ENCODE data around the gene CYP4F2.
"Not testable (repeated sequence)": the region's sequence is repeated elsewhere in the genome, so short reads cannot be mapped to it uniquely, and the experiment has no call there.

CYP4F2 gene

GRCh38 chr19:15897738-15898276, at the start of gene CYP4F2:
Gene CYP4F2 (minus strand): TSS chr19:15898074. CDS start chr19:15897611, 463 bp downstream.
- DNase-seq (ENCODE audit: low spot score), result no peak

DNA sequence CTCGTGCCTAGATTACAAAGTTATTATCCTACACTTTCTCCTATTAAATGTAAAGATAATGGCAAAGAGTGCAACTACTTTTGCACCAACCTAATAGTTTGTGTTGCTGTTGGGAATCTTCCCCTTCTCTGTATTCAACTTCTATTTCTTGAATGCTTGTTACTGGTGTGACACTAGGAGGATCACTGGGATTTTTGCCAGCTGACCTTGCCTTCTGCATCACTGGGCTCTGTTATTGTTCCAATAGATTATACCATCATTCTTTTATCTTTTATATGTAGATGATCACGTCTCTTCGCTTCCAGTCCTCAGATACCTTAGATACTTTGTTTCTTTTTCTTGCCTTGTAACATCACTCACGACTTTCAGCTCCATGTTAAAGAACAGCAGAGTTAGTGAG, 47.4 kb upstream of the CYP4F2 start:
- no peak for DNase-seq (ENCODE audit: low spot score)

- DNase-seq (ENCODE audit: low spot score), result no peak
These were observed 46.5 kb upstream of the CYP4F2 start for GRCh38 chr19:15944401-15944800.

DNA sequence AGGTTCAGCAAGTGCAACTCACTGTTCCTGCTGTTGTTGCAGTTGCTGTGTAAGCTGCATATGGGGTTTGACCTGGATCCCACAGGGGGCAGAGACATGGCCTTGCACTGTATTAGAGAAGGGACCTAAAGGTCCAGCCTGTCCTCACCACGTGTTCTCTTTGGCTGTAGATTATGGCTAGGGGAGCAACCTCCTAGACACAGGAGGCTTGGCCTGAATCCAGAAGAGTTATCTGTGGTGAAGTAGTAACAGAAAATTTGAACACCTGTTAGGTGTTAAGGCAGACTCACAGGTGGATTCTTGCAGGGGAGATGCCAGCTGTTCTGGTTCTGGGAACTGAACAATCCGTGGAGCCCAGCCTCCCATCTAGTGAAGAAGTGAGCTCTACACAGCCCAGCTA, 39.9 kb upstream of the CYP4F2 start:
- no peak for DNase-seq (ENCODE audit: low spot score)

DNA sequence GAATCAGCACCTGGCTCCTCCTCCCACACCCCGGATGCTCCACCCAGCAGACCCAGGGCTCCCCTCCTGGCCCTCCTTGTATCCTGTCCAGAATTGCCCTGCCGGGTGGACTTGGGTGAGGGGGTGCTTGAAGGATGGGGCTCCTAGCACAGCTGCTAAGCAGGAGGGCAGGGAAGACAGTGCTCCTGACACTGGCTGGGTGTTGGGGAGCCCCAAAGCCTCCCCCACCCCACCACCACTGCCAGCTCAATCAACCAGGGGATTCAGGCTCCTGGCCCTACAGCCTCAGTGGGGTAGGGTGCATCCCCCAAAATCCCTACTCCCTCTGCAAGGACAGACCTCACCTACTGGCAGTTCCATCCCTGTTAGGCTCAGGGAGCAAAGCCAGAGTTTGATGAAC, 39.1 kb upstream of the CYP4F2 start:
- no peak for DNase-seq (ENCODE audit: low spot score)

GRCh38 chr19:15936173-15936572, 38.3 kb upstream of the CYP4F2 start:
- DNase-seq (ENCODE audit: low spot score), result no peak

- DNase-seq (ENCODE audit: low spot score), result no peak
These were observed 37.4 kb upstream of the CYP4F2 start for GRCh38 chr19:15935167-15935702.

- DNase-seq (ENCODE audit: low spot score), result no peak
These were observed 36.6 kb upstream of the CYP4F2 start, which contains the start of gene CYP4F11 for GRCh38 chr19:15934332-15935078. Gene CYP4F11 (minus strand): TSS chr19:15934529. CDS start chr19:15934408, 121 bp downstream.

DNA sequence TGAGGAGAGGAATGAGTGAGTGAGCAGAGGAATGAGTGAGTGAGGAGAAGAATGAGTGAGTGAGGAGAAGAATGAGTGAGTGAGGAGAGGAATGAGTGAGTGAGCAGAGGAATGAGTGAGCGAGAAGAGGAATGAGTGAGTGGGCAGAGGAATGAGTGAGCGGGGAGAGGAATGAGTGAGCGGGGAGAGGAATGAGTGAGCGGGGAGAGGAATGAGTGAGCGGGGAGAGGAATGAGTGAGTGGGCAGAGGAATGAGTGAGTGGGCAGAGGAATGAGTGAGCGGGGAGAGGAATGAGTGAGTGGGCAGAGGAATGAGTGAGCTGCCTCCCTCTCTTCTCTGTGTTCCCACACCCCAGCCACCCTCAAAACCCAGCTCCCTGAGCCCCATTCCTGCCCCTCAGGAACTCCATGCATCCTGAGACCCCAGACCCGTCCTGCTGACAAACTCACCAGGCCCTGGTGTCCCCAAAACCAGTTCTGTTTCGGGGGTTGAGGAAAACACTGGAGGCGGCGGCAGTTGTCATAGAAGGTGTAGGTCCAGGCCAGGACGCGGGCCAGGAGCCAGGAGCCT, 36.0 kb upstream of the CYP4F2 start:
- not testable (repeated sequence) for DNase-seq (ENCODE audit: low spot score)

GRCh38 chr19:15928321-15928720, 30.4 kb upstream of the CYP4F2 start:
- DNase-seq (ENCODE audit: low spot score), result no peak

DNA sequence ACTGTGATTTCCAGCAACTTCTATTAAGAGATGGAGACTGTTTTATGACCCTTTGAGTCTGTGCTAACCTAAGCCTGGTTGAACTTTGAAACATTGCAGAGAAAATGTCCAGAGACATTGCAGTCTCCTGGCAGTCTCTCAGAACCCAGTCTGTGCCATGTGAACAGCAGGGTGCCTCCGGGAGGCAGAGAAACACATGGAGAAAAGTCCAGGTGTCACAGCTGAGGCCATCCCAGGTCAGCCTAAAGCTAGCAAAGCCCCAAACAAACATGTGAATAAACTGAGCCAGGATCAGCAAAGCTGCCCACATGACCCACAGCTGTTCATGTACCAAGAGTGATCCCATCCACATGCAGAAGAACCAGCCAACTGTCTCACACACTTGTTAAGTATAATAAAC, 28.6 kb upstream of the CYP4F2 start:
- DNase-seq (ENCODE audit: low spot score), result no peak

- no peak for DNase-seq (ENCODE audit: low spot score)
These were observed 25.8 kb upstream of the CYP4F2 start for GRCh38 chr19:15923702-15924101.

DNA sequence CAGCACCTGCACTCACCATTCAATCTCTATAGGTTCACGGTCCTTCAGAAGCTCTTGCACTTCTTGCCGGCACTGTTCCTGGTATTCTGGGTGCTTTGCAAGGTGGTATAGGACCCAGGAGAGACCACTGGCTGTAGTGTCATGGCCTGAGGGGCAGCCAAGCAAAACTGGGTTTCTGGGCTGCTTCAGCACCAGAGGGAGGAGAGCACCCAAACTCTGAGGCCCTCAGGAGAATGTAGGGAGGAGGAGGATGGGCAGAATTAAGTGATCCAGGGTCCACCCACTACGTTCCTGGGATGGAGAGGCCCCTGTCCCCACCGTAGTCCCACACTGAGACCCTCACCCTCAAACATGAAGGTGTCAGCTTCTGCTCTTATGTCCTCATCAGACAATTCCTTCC, 24.1 kb upstream of the CYP4F2 start:
- DNase-seq (ENCODE audit: low spot score), result no peak

GRCh38 chr19:15919243-15919642, 21.4 kb upstream of the CYP4F2 start:
- no peak for DNase-seq (ENCODE audit: low spot score)

DNA sequence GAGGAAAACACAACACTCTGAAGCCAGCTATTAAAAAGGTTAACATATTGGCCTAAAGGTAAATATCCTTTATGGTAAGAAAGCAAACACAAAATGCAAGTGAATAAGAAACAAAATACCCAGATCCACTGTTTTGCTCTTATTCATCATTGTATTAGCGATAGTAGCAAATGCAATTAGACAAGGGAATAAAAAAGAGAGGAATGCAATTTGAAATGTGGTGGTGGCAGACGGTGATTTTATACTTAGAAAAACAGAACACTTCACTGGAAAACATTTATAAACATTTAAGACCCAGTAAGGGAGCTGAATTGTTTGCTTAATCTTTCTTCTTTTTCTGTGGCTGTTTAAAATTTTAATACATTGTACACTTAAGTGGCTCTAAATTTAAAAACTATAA, 17.2 kb upstream of the CYP4F2 start:
- no peak for DNase-seq (ENCODE audit: low spot score)

DNA sequence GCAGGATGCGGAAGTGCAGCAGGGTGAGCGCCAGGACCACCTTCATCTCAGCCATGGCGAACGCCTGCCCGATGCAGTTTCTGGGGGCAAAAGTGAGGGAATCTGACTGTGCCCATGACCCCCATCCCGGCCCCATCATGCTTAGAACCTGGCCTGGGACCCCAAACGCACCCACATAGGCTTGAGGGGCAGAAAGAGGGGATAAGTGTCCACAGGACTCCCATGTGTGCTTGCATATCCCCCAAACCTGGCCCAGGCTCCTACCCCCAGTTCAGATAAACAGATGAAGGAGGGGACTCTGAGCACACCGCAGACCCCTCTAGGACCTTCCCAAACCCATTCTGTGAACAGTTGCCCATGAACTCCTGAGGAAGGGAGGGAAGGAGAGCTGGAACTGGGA, 16.0 kb upstream of the CYP4F2 start:
- DNase-seq (ENCODE audit: low spot score), result no peak

DNA sequence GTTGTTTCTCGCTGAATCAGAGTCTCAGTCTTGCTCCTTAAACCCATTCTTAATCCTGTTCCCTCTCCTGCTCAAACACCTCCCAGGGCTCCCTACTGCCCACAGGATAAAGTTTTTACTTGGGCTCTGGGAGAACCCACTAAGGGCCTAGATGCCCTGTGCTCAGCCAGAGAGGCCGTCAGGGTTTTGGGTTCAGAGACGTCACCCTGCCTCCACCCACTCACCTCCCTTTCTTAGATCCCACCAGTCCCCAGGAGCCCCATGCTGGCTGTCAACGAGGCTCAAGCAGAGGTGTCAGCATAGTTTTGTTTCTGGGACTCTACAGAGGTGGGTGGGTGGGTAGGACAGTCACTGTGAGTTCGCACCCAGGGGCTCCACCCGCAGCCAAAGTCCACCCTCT, 15.5 kb upstream of the CYP4F2 start:
- DNase-seq (ENCODE audit: low spot score), result no peak

- DNase-seq (ENCODE audit: low spot score), result no peak
These were observed 13.8 kb upstream of the CYP4F2 start for GRCh38 chr19:15911599-15912235.

- DNase-seq (ENCODE audit: low spot score), result no peak
These were observed 7.2 kb upstream of the CYP4F2 start for GRCh38 chr19:15905026-15905425.

- DNase-seq (ENCODE audit: low spot score), result not testable (repeated sequence)
These were observed 5.0 kb upstream of the CYP4F2 start for GRCh38 chr19:15902898-15903297.

- DNase-seq (ENCODE audit: low spot score), result no peak
These were observed 4.4 kb upstream of the CYP4F2 start for GRCh38 chr19:15902254-15902653.

GRCh38 chr19:15900504-15900903, 2.6 kb upstream of the CYP4F2 start:
- DNase-seq (ENCODE audit: low spot score), result no peak

- not testable (repeated sequence) for DNase-seq (ENCODE audit: low spot score)
These were observed 2.2 kb upstream of the CYP4F2 start for GRCh38 chr19:15900032-15900431.

Data from HuH-7 (cell line).